SH-SY5Y (cell line): ENCODE measurements around the gene ELMOD1.

Source experiments
- GATA2 ChIP-seq: IDR thresholded peaks from 2 replicates; pipeline ENCODE4 v1.6.1; 2011; ENCODE audit warnings: mild to moderate bottlenecking, low read depth, low read length
- GATA3 ChIP-seq: IDR thresholded peaks from 2 replicates; pipeline ENCODE4 v1.6.1; 2011; ENCODE audit warnings: low read depth, mild to moderate bottlenecking, low read length, moderate library complexity

GRCh38 chr11:107592231-107592590 lies 1.3 kb downstream of the ELMOD1 start:
- TF ChIP-seq GATA2: no peak
- no peak for TF ChIP-seq GATA3
